Colonic mucosa (tissue), 4 donors: Measurements from ENCODE around the gene CCSER1. TPM values are rescaled to one million over a fixed set of nuclear protein-coding genes. Genes with fewer than 3 reads are reported as not detected.

Experiments used
- DNase-seq: peaks from one replicate; pipeline ENCODE4 v3.0.0-alpha.2; 2020
- H3K27ac ChIP-seq: fragments of 200-600 bp; one replicate; pipeline ENCODE4 v1.8.0; 2021
- H3K27me3 ChIP-seq: fragments of 200-600 bp; one replicate; pipeline ENCODE4 v1.8.0; 2021
- H3K36me3 ChIP-seq: fragments of 200-600 bp; one replicate; pipeline ENCODE4 v1.8.0; 2021
- H3K4me1 ChIP-seq: fragments of 200-600 bp; one replicate; pipeline ENCODE4 v1.8.0; 2021; ENCODE audit warnings: mild to moderate bottlenecking
- H3K4me3 ChIP-seq: fragments of 200-600 bp; one replicate; pipeline ENCODE4 v1.8.0; 2021
- H3K9ac ChIP-seq, 2 donors: one replicate each; pipeline ENCODE4 v1.7.0; 2013; ENCODE audit warnings: control low read depth in 2 of 2, low read depth in 2 of 2, low read length in 2 of 2
- H3K9me3 ChIP-seq: fragments of 200-600 bp; one replicate; pipeline ENCODE4 v1.8.0; 2021
- CTCF ChIP-seq: fragments of 200-600 bp; IDR thresholded peaks from one replicate; pipeline ENCODE4 v1.8.0; 2022; ENCODE audit warnings: antibody characterized with exemption, mild to moderate bottlenecking
- intact Hi-C: fragments of 100-400 bp; cut with DNase I; formaldehyde crosslinking; loops from one replicate; pipeline ENCODE4 v1.14.1; 2022
- total RNA-seq, 2 donors: library from RNA; stranded (reverse); fragmentation: NEBNext Ultra II Directional in 1 of 2; extraction: Animal tissue kit (Norgen Biotek cat#: 25700) in 1 of 2; gene quantifications; one replicate each; pipeline ENCODE4 v1.2.1, GENCODE V29; 2021
- donor health status: healthy.
- donor health status: DM: no; HTN: no; CAD: no.
- donor health status: DM: no; HTN: no; CAD: no.

The CCSER1 gene
- total RNA-seq, 2 donors from 2014 or later = 11.2 to 13.4 TPM

- H3K4me1 ChIP-seq = no peaks in the 10 kb centered on the region
- no peak overlapping the region for H3K27ac ChIP-seq
- no peak overlapping the region for H3K4me3 ChIP-seq
- no peaks in the 10 kb centered on the region for H3K36me3 ChIP-seq
- DNase-seq = no peak
- intact Hi-C loops = no loop called here
- TF ChIP-seq CTCF = no peak
- H3K27me3 ChIP-seq = no peaks in the 10 kb centered on the region
- H3K9ac ChIP-seq = no peak overlapping the region
- H3K9me3 ChIP-seq = no peaks in the 10 kb centered on the region
Measured at GRCh38 chr4:90103991-90104390, 23.2 kb upstream of the CCSER1 start.

GRCh38 chr4:90105274-90105673 is 21.9 kb upstream of the CCSER1 start:
- Histone ChIP-seq H3K27ac (no peak overlapping the region), H3K9ac (no peak overlapping the region), H3K9me3 (no peaks in the 10 kb centered on the region), H3K4me3 (no peak overlapping the region), H3K36me3 (no peaks in the 10 kb centered on the region), H3K27me3 (no peaks in the 10 kb centered on the region), H3K4me1 (no peaks in the 10 kb centered on the region)
- no peak for DNase-seq
- intact Hi-C loops = no loop called here
- no peak for TF ChIP-seq CTCF

- Histone ChIP-seq H3K9me3 (no peaks in the 10 kb centered on the region), H3K9ac (no peak overlapping the region), H3K27ac (no peak overlapping the region), H3K4me3 (no peak overlapping the region), H3K27me3 (no peaks in the 10 kb centered on the region), H3K4me1 (no peaks in the 10 kb centered on the region), H3K36me3 (no peaks in the 10 kb centered on the region)
- DNase-seq = no peak
- no peak for TF ChIP-seq CTCF
- intact Hi-C loops = no loop called here
Measured at GRCh38 chr4:90112715-90113114, 14.5 kb upstream of the CCSER1 start.

- no peak overlapping the region for H3K27ac ChIP-seq
- H3K4me1 ChIP-seq = no peaks in the 10 kb centered on the region
- no peak overlapping the region for H3K4me3 ChIP-seq
- H3K9me3 ChIP-seq = no peaks in the 10 kb centered on the region
- no peak for DNase-seq
- H3K36me3 ChIP-seq = no peaks in the 10 kb centered on the region
- intact Hi-C loops = no loop called here
- no peak overlapping the region for H3K9ac ChIP-seq
- TF ChIP-seq CTCF = no peak
- no peaks in the 10 kb centered on the region for H3K27me3 ChIP-seq
Measured at GRCh38 chr4:90113881-90114457, 13.2 kb upstream of the CCSER1 start.

- Histone ChIP-seq H3K27ac (no peak overlapping the region), H3K36me3 (no peaks in the 10 kb centered on the region), H3K9ac (no peak overlapping the region), H3K27me3 (no peaks in the 10 kb centered on the region), H3K4me1 (no peaks in the 10 kb centered on the region), H3K9me3 (no peaks in the 10 kb centered on the region), H3K4me3 (no peak overlapping the region)
- DNase-seq = no peak
- no peak for TF ChIP-seq CTCF
- intact Hi-C loops = no loop called here
Measured at GRCh38 chr4:90118527-90119195, 8.5 kb upstream of the CCSER1 start.
